Fibroblast of villous mesenchyme (primary cell): ENCODE data around the gene XRN1. TPM values are rescaled to one million over a fixed set of nuclear protein-coding genes. Genes with fewer than 3 reads are reported as not detected.
A peak's percentile ranks its signal among the peaks of the same experiment; 100 is the strongest.

Experiments
- DNase-seq: peaks from one replicate; pipeline ENCODE4 v3.0.0-alpha.2; 2010; ENCODE audit warnings: low read depth
- H3K4me3 ChIP-seq: 2 replicates; pipeline ENCODE4 v1.5.1; 2011; ENCODE audit warnings: low read depth, mild to moderate bottlenecking, low read length
- CTCF ChIP-seq: IDR thresholded peaks from 2 replicates; pipeline ENCODE4 v1.5.1; 2012; ENCODE audit warnings: low read depth, mild to moderate bottlenecking, low read length; ENCODE audit not compliant: insufficient read depth
- total RNA-seq: library from RNA; depleted of rRNA; stranded (reverse); fragments of >200 nt; gene quantifications from 2 replicates; pipeline ENCODE4 v1.2.3, GENCODE V29; 2012

The XRN1 gene
- total RNA-seq, 1 donor = 48.4 TPM

- peak; percentile 90 for DNase-seq
- H3K4me3 ChIP-seq = no peak overlapping the region
- TF ChIP-seq CTCF = peak; percentile 61
These were observed 167.8 kb downstream of the XRN1 start for GRCh38 chr3:142279965-142280590.

- TF ChIP-seq CTCF = no peak
These were observed 169.4 kb downstream of the XRN1 start for GRCh38 chr3:142278451-142278850.

GRCh38 chr3:142276781-142277180 is 171.1 kb downstream of the XRN1 start:
- TF ChIP-seq CTCF = no peak
- H3K4me3 ChIP-seq = no peak overlapping the region
- DNase-seq = peak; percentile 50

More at GRCh38 chr3:142278451-142278850, 169.4 kb downstream of the XRN1 start:
- DNase-seq = no peak
- no peak overlapping the region for H3K4me3 ChIP-seq

- H3K4me3 ChIP-seq = no peak overlapping the region
- TF ChIP-seq CTCF = no peak
- peak; percentile 94 for DNase-seq
These were observed 172.0 kb downstream of the XRN1 start for GRCh38 chr3:142275856-142276255.

- no peak for TF ChIP-seq CTCF
- DNase-seq = no peak
- no peak overlapping the region for H3K4me3 ChIP-seq
These were observed 172.9 kb downstream of the XRN1 start for GRCh38 chr3:142274908-142275307.

- TF ChIP-seq CTCF = no peak
- no peak for DNase-seq
- no peak overlapping the region for H3K4me3 ChIP-seq
These were observed 174.3 kb downstream of the XRN1 start for GRCh38 chr3:142273501-142273900.
